ENCODE measurements around the gene SNX1. TPM values are rescaled to one million over a fixed set of nuclear protein-coding genes. Genes with fewer than 3 reads are reported as not detected.
"Not testable (repeated sequence)": the region's sequence is repeated elsewhere in the genome, so short reads cannot be mapped to it uniquely, and the experiment has no call there.

The SNX1 gene
- polyA plus RNA-seq, 1 donor (not counting 4 experiments of a cell fraction or from before 2014, with no cell fraction given) = 90.2 TPM

DNA sequence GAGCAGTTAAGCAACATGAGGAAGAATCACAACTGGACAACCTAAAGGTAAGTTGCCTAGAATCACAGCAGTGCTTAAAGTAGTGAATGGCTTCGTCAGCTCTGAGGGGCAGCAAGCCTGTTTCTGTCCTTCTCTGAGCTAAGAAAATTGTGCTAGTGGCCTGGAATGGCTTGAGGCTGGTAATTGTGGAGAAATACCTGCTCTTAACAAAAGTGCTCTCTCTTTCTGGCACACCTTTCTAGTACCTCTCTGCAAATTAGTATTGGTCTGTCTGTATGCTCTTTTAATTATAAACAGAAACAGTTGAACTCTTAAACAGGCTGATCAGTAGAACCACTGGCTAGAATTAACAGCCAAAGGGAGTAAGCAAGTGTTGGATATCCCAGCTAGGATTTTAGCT lies 11.6 kb downstream of the SNX1 start:
- H3K36me3 ChIP-seq (ENCODE audit: control insufficient read depth in 2 of 2, extremely low read depth in 1 of 2, insufficient read depth in 2 of 2, low read length in 2 of 2) = peaks cover 0 to 5% of the 10 kb centered on the region in 2 experiments
- H2AFZ ChIP-seq (ENCODE audit: control insufficient read depth, low read length) = no peak overlapping the region
- no peaks in the 10 kb centered on the region for H4K20me1 ChIP-seq (ENCODE audit: control insufficient read depth, extremely low read depth, insufficient read depth, low read length)
- H3K9me1 ChIP-seq (ENCODE audit: control insufficient read depth, extremely low read depth, insufficient read depth, low read length) = peaks cover 2% of the 10 kb centered on the region
- no peaks in the 10 kb centered on the region for H3K27me3 ChIP-seq (ENCODE audit: control insufficient read depth, extremely low read depth, insufficient read depth, low read length)
- no peak overlapping the region for H3K27ac ChIP-seq (ENCODE audit: control insufficient read depth, insufficient read depth, low read length)
- H3K4me1 ChIP-seq (ENCODE audit: control insufficient read depth, extremely low read depth, insufficient read depth, low read length) = peaks cover 3% of the 10 kb centered on the region
- no peak for TF ChIP-seq EZH2 (IDR thresholded peaks at IDR 0.05; ENCODE audit: low read length)
- TF ChIP-seq, protein P1, sequence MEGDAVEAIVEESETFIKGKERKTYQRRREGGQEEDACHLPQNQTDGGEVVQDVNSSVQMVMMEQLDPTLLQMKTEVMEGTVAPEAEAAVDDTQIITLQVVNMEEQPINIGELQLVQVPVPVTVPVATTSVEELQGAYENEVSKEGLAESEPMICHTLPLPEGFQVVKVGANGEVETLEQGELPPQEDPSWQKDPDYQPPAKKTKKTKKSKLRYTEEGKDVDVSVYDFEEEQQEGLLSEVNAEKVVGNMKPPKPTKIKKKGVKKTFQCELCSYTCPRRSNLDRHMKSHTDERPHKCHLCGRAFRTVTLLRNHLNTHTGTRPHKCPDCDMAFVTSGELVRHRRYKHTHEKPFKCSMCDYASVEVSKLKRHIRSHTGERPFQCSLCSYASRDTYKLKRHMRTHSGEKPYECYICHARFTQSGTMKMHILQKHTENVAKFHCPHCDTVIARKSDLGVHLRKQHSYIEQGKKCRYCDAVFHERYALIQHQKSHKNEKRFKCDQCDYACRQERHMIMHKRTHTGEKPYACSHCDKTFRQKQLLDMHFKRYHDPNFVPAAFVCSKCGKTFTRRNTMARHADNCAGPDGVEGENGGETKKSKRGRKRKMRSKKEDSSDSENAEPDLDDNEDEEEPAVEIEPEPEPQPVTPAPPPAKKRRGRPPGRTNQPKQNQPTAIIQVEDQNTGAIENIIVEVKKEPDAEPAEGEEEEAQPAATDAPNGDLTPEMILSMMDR (optimal IDR thresholded peaks at IDR 0.05 in 1 of 3, IDR thresholded peaks at IDR 0.05 in 1 of 3, conservative IDR thresholded peaks at IDR 0.05 in 1 of 3; ENCODE audit: extremely low read depth in 1 of 3, insufficient read depth in 2 of 3, low read length in 3 of 3) = no peak
- dilution Hi-C loops (cut with MboI; ENCODE audit: extremely low pct_ligation_motif_present, low sequenced_read_pairs) = no loop called here
- H3K9ac ChIP-seq (ENCODE audit: control insufficient read depth, extremely low read depth, insufficient read depth, low read length) = no peak overlapping the region
- FAIRE-seq (no peak), DNase-seq (ENCODE audit: low read depth, low spot score) (no peak)
- no peaks in the 10 kb centered on the region for H3K9me3 ChIP-seq (ENCODE audit: control insufficient read depth, low read depth, low read length)
- H3K4me3 ChIP-seq (ENCODE audit: control insufficient read depth in 2 of 3, extremely low read depth in 1 of 3, insufficient read depth in 2 of 3, low read depth in 1 of 3, low read length in 3 of 3) = no peak overlapping the region
- peaks cover 85% of the 10 kb centered on the region for H3K79me2 ChIP-seq (ENCODE audit: control insufficient read depth, insufficient read depth, low read length)
- no peak overlapping the region for H3K4me2 ChIP-seq (ENCODE audit: control insufficient read depth, extremely low read depth, insufficient read depth, low read depth, low read length)

DNA sequence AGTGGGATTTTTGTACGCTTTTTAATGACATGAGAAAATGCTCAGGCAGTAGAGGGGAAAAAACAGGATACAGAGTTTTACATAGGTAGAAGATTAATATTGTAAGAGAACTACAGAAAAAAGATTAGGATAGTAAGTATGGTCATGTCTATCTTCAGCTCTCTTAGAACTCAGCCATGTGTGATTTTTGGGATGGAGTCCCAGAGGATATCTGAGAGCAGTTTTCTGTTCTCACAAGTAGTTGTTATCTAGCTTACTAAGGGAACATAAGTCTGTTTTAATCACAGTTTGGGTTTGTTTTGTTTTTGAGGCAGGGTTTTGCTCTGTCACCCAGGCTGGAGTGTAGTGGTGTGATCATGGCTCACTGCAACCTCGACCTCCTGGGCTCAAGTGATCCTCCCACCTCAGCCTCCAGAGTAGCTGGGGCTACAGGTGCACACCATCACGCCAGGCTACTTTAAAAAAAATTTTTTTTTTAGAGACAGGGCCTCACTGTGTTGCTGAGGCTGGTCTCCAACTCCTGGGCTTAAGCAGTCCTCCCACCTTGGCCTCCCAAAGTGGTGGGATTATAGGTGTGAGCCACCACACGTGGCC lies 14.4 kb downstream of the SNX1 start:
- H3K27ac ChIP-seq (ENCODE audit: control insufficient read depth, insufficient read depth, low read length); H3K4me2 ChIP-seq (ENCODE audit: control insufficient read depth, extremely low read depth, insufficient read depth, low read depth, low read length); H3K36me3 ChIP-seq (ENCODE audit: control insufficient read depth in 2 of 2, extremely low read depth in 1 of 2, insufficient read depth in 2 of 2, low read length in 2 of 2); FAIRE-seq; H4K20me1 ChIP-seq (ENCODE audit: control insufficient read depth, extremely low read depth, insufficient read depth, low read length); H3K9me3 ChIP-seq (ENCODE audit: control insufficient read depth, low read depth, low read length); H2AFZ ChIP-seq (ENCODE audit: control insufficient read depth, low read length); DNase-seq (ENCODE audit: low read depth, low spot score); H3K27me3 ChIP-seq (ENCODE audit: control insufficient read depth, extremely low read depth, insufficient read depth, low read length); dilution Hi-C loops (cut with MboI; ENCODE audit: extremely low pct_ligation_motif_present, low sequenced_read_pairs); H3K9ac ChIP-seq (ENCODE audit: control insufficient read depth, extremely low read depth, insufficient read depth, low read length); H3K4me1 ChIP-seq (ENCODE audit: control insufficient read depth, extremely low read depth, insufficient read depth, low read length); H3K9me1 ChIP-seq (ENCODE audit: control insufficient read depth, extremely low read depth, insufficient read depth, low read length); H3K4me3 ChIP-seq (ENCODE audit: control insufficient read depth in 2 of 3, extremely low read depth in 1 of 3, insufficient read depth in 2 of 3, low read depth in 1 of 3, low read length in 3 of 3): not testable (repeated sequence)
- H3K79me2 ChIP-seq (ENCODE audit: control insufficient read depth, insufficient read depth, low read length) = peaks cover 59% of the 10 kb centered on the region

All from keratinocyte (primary cell).